Fibroblast of pulmonary artery (primary cell): ENCODE data around the gene ALDH1B1.

Experiments
- DNase-seq: peaks from one replicate; pipeline ENCODE4 v3.0.0-alpha.2; 2010; ENCODE audit warnings: low read depth
- H3K4me3 ChIP-seq: replicated peaks from 2 replicates; pipeline ENCODE4 v1.5.1; 2011; ENCODE audit warnings: low read depth, mild to moderate bottlenecking, control low read depth, low read length, moderate library complexity
- TF ChIP-seq, protein P1 (sequence below): IDR thresholded peaks from 2 replicates; pipeline ENCODE4 v1.5.1; 2011; ENCODE audit warnings: mild to moderate bottlenecking, control low read depth, low read length, inconsistent platforms; ENCODE audit errors: missing control alignments

The ALDH1B1 gene

DNA sequence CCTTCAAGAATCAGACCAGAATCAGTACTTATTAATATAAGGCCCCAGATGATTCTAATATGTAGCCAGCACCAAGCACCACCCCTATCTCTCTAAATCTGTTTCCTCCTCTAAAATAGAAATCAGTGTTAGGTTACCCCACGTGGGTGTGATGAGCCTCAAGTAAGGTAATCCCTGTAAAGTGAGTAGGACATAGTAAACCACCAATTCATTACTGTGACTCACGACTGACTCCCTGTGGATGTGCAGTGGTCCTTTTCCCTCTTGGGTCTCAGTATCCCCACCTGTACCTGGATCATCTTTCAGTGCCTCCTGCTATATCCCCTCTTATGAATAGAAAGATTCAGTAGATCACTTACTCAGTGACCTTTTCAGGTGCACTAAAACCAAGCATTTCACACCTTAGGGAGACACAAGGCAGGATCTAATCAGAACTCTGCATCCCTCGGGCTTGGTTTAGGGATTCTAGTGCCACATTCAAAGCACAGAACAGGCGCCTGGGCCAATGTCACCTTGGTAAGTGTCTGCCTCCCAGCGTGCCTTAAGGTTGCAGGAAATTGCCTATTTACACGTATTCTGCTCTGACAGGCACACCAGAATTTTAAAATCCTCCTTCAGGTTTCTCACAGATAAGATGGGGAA lies 12.2 kb upstream of the ALDH1B1 start:
- DNase-seq, result no peak
- H3K4me3 ChIP-seq, result no peak overlapping the region
- TF ChIP-seq, protein P1, sequence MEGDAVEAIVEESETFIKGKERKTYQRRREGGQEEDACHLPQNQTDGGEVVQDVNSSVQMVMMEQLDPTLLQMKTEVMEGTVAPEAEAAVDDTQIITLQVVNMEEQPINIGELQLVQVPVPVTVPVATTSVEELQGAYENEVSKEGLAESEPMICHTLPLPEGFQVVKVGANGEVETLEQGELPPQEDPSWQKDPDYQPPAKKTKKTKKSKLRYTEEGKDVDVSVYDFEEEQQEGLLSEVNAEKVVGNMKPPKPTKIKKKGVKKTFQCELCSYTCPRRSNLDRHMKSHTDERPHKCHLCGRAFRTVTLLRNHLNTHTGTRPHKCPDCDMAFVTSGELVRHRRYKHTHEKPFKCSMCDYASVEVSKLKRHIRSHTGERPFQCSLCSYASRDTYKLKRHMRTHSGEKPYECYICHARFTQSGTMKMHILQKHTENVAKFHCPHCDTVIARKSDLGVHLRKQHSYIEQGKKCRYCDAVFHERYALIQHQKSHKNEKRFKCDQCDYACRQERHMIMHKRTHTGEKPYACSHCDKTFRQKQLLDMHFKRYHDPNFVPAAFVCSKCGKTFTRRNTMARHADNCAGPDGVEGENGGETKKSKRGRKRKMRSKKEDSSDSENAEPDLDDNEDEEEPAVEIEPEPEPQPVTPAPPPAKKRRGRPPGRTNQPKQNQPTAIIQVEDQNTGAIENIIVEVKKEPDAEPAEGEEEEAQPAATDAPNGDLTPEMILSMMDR, result no peak

DNA sequence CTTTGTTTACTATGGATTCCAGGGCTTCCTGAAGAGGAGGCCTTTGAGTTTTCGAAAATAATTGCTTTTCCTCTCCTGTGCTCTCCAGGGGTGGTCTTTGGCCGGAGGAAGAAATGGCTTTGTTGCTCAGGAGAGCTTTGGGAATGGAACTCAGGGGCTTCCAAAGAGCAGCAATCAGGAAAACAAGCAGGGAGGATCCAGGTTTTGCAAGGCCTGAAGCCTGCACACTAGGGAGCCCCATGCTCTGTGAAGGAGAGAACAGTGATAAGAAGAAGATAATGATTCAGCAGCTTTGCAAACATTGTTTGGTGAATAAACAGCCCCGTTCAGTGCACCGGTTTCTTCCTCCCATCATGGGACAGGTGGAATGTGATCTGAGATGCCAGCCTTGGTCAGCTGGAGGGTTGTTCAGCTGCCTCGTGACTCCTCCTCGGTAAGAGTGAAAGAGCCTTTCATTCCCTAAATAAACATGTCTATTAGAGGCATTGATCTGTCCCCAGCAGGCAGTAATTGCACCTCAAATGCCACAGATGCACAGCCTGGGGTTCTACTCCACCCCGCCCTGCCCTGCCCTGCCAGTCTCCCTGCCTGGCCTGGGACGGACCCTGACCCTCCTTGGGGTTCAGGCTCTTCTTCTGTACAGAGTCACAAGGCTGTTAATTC lies 11.5 kb upstream of the ALDH1B1 start:
- H3K4me3 ChIP-seq, result no peak overlapping the region
- TF ChIP-seq, protein P1, result no peak
- DNase-seq, result no peak

DNA sequence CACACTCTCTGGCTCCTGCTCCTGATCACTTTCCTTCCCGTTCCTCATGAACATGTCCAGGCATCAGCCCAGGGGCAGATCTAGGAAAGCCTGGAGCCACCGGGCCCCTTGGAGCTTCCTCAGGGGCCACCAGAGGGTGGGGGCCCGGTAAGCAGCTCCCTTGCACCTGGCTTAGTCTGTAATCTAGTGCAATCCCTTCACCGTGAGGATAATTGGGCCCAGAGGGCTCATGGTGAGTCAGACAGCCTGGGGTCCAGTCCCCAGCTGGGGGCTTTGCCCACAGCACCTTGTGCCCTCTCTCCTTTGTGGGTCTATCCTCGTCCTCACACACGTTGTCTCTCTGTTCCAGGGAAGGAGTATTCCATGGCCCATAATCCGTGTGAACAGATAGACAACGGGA lies 10.4 kb upstream of the ALDH1B1 start:
- no peak for DNase-seq
- no peak overlapping the region for H3K4me3 ChIP-seq
- TF ChIP-seq, protein P1, result no peak

DNA sequence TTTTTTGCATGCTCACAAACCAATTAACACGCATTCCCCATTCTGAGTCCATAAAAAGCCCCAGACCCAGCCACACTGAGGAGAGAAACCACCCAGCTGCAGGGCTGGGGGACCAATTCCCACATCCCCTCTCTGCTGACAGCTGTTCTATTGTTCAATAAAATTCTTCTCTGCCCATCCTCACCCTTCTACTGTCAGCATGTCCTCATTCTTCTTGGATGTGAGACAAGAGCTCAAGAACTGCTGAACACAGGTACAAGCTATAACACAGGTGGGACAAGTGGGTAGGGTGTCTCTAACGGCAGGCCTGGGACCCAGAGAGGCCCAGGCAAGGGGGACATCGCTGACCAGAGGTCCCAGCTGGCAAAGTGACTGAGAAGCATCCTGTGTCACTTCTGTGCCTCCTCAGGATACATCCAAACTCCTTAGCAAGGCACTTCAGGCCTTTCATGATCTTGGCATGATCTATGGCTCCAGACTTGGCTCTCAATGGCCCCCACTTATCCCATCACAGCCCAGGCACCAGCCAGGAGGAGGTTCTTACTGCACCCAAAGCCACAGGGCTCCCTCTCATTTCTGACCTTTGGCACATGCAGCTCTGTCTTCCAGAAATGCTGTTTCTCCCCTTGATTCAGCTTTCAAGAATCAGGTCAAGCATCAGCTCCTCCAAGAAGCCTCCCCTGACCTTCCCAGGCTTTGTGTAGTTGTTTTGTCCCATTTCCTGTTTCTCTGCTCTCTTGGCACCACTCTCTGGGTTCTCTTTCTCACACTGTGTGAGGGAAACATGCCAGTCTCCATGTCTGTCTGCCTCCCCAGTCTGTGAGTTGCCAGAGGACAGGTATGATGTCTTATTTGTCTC lies 7.3 kb upstream of the ALDH1B1 start:
- no peak for DNase-seq

GRCh38 chr9:38385896-38386295 lies 6.6 kb upstream of the ALDH1B1 start:
- H3K4me3 ChIP-seq, result no peak overlapping the region
- DNase-seq, result no peak
- TF ChIP-seq, protein P1, result no peak

More for the DNA sequence above, 7.3 kb upstream of the ALDH1B1 start:
- no peak overlapping the region for H3K4me3 ChIP-seq
- TF ChIP-seq, protein P1, result no peak

- no peak overlapping the region for H3K4me3 ChIP-seq
- no peak for DNase-seq
- TF ChIP-seq, protein P1, result no peak
These were observed 6.1 kb upstream of the ALDH1B1 start for GRCh38 chr9:38386319-38386895.
